Measurements from ENCODE around the gene ST8SIA5.

Gene ST8SIA5

DNA sequence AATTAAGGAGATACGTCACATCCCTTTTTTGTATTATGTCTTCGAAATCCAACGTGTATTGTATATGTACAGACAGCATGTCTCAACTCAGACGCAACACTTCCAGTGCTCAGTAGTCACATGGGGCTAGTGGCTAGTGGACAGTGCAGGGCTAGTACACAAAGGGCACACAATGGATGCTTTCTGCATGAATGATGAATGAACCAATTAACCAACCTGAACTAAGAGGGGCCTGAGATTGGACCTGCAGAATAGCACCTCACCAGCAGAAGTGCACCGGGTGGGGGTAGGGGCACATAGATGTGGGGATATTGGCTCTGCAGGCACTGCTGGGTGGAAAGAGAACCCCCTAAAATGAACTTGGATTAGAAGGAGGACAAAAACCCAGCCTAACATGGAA, 20.7 kb downstream of the ST8SIA5 start:
- H3K9me3 ChIP-seq (ENCODE audit: control insufficient read depth, low read length): no peaks in the 10 kb centered on the region
- H3K36me3 ChIP-seq (ENCODE audit: control insufficient read depth, insufficient read depth, low read length): no peaks in the 10 kb centered on the region
- no peak overlapping the region for H3K9ac ChIP-seq (ENCODE audit: low read length)
- no peaks in the 10 kb centered on the region for H3K4me1 ChIP-seq (ENCODE audit: control insufficient read depth, insufficient read depth, low read length)
- no peak overlapping the region for H3K4me3 ChIP-seq (ENCODE audit: low read length)
- no peaks in the 10 kb centered on the region for H3K27me3 ChIP-seq (ENCODE audit: control insufficient read depth, insufficient read depth, low read length)

DNA sequence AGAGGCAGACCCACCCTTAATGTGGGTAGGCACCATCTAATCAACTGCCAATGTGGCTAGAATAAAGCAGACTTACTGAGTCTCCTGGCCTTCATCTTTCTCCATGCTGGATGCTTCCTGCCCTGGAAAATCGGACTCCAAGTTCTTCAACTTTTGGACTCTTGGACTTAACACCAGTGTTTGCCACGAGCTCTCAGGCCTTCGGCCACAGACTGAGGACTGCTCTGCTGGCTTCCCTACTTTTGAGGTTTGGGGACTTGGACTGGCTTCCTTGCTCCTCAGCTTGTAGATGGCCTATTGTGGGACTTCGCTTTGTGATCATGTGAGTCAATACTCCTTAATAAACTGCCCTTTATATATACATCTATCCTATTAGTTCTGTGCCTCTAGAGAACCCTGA, 21.9 kb downstream of the ST8SIA5 start:
- Histone ChIP-seq H3K9ac (ENCODE audit: low read length) (no peak overlapping the region), H3K27me3 (ENCODE audit: control insufficient read depth, insufficient read depth, low read length) (no peaks in the 10 kb centered on the region), H3K4me3 (ENCODE audit: low read length) (no peak overlapping the region), H3K4me1 (ENCODE audit: control insufficient read depth, insufficient read depth, low read length) (no peaks in the 10 kb centered on the region), H3K36me3 (ENCODE audit: control insufficient read depth, insufficient read depth, low read length) (no peaks in the 10 kb centered on the region), H3K9me3 (ENCODE audit: control insufficient read depth, low read length) (no peaks in the 10 kb centered on the region)

DNA sequence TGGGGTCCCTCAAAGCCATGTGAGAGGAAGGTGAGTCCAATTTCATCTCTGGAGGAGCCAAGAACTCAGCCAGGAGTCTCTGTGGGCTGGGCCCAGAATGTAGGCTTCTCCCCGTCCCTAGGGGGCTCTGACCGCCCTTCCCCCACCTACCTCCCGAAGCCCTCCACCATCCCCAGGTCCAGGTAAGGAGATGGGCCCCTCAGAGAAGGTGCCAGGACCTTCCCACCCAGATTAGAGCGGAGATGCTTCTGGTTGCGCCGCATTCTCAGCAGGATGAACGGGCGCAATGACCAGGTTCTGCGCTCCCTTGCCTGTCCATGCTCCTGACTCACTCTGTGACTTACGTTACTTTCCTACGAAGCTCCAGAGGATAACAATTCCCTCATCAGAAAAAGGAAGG, 23.0 kb downstream of the ST8SIA5 start:
- Histone ChIP-seq H3K27me3 (ENCODE audit: control insufficient read depth, insufficient read depth, low read length) (no peaks in the 10 kb centered on the region), H3K9ac (ENCODE audit: low read length) (no peak overlapping the region), H3K4me1 (ENCODE audit: control insufficient read depth, insufficient read depth, low read length) (no peaks in the 10 kb centered on the region), H3K9me3 (ENCODE audit: control insufficient read depth, low read length) (no peaks in the 10 kb centered on the region), H3K4me3 (ENCODE audit: low read length) (no peak overlapping the region), H3K36me3 (ENCODE audit: control insufficient read depth, insufficient read depth, low read length) (no peaks in the 10 kb centered on the region)

DNA sequence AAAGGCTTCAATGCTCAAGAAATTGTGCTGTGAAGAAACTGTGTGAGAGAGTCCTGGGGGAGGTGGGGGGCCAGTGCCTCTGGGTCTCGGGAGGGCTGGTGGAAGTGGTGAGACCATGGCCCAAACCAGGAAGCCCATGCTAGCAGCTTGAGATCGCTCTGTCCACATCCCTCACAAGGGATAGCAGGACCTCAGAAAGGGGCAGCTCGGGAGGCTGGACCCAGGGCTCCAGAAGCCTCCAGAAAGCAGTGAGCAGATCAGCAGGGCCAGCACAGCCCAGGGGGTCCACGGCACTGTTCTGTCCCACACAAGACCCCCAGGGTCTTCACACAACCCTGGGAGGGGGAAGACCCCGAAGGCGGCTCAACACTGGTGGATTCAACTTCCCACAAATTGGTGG, 24.1 kb downstream of the ST8SIA5 start:
- H3K4me3 ChIP-seq (ENCODE audit: low read length): no peak overlapping the region
- H3K4me1 ChIP-seq (ENCODE audit: control insufficient read depth, insufficient read depth, low read length): no peaks in the 10 kb centered on the region
- no peaks in the 10 kb centered on the region for H3K36me3 ChIP-seq (ENCODE audit: control insufficient read depth, insufficient read depth, low read length)
- no peak overlapping the region for H3K9ac ChIP-seq (ENCODE audit: low read length)
- H3K9me3 ChIP-seq (ENCODE audit: control insufficient read depth, low read length): no peaks in the 10 kb centered on the region
- H3K27me3 ChIP-seq (ENCODE audit: control insufficient read depth, insufficient read depth, low read length): no peaks in the 10 kb centered on the region

DNA sequence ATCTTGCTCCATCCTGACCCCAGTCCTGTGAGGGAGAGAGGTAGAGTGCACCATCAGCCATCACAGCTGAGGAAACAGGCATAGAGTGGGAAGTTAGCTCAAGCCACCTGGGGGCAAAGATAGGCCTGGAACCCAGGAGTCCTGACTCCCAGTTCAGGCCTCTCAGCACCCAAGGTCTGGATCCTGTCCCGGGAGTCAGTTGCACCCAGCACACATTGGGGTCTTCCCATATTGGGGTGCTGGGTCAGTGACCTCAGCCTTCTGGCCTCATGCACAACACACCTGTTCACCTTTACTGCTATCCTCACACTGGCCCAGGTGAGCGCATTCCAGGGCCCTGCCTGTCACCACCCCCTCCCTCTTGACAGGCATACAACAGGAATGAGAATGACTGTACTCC, 24.7 kb downstream of the ST8SIA5 start:
- Histone ChIP-seq H3K9ac (ENCODE audit: low read length) (no peak overlapping the region), H3K4me3 (ENCODE audit: low read length) (no peak overlapping the region), H3K9me3 (ENCODE audit: control insufficient read depth, low read length) (no peaks in the 10 kb centered on the region), H3K36me3 (ENCODE audit: control insufficient read depth, insufficient read depth, low read length) (no peaks in the 10 kb centered on the region), H3K4me1 (ENCODE audit: control insufficient read depth, insufficient read depth, low read length) (no peaks in the 10 kb centered on the region), H3K27me3 (ENCODE audit: control insufficient read depth, insufficient read depth, low read length) (no peaks in the 10 kb centered on the region)

DNA sequence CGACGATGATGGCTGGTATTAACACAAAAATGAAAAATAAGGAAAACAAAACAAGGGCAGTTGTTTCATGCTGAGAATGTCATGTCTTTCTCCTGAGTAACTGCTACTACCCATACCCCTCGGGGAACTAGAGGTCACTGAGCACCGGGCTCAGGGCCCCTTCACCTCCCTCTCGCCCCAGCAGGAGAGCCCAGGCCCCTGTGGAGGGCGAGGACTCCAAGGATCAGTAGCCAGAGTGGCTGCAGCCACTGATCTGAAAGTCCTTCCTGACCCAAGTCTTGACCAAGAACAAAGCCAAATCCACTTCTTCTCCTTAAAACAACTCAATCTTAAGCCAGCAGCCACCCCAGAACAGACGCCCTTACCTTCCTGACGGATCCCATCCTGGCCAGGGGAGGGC, 25.5 kb downstream of the ST8SIA5 start:
- Histone ChIP-seq H3K9me3 (ENCODE audit: control insufficient read depth, low read length) (no peaks in the 10 kb centered on the region), H3K4me1 (ENCODE audit: control insufficient read depth, insufficient read depth, low read length) (no peaks in the 10 kb centered on the region), H3K27me3 (ENCODE audit: control insufficient read depth, insufficient read depth, low read length) (no peaks in the 10 kb centered on the region), H3K36me3 (ENCODE audit: control insufficient read depth, insufficient read depth, low read length) (no peaks in the 10 kb centered on the region), H3K4me3 (ENCODE audit: low read length) (no peak overlapping the region), H3K9ac (ENCODE audit: low read length) (no peak overlapping the region)

DNA sequence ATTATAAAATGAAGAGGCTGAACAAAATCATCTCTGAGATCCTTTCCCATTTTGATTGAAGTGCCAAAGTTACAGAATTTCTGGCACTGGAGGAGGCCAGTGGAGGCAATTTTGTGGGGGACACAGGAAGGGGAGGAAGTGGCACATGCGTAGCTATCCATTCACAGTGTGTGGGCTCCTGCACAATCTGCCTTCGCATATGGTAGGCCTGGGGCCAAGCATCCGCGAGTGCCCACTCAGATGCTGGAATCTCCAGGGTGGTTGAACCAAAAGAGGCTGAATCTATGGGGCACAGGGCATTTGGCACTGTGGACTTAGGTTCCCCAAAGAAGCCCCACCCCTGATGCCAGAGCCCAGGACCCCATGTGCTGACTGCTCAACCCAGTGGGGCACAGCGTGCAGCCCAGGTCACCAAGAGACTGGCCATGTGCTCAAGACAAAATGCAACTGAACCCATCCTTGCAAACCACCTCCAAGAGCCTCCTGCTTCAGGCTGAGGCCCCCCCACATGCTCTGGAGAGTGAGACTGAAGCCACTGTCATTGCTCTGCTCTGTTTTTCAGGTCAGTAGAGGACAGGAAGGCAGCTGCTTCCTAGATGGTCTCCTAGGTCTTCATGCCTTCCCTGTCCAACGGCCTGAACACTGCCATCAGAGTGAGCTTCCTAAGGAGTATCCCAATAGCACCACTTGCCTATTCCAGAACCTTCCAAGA, 28.5 kb downstream of the ST8SIA5 start:
- no peak overlapping the region for H3K4me3 ChIP-seq (ENCODE audit: low read length)
- no peaks in the 10 kb centered on the region for H3K27me3 ChIP-seq (ENCODE audit: control insufficient read depth, insufficient read depth, low read length)
- no peak overlapping the region for H3K9ac ChIP-seq (ENCODE audit: low read length)
- H3K36me3 ChIP-seq (ENCODE audit: control insufficient read depth, insufficient read depth, low read length): no peaks in the 10 kb centered on the region
- H3K4me1 ChIP-seq (ENCODE audit: control insufficient read depth, insufficient read depth, low read length): no peaks in the 10 kb centered on the region
- H3K9me3 ChIP-seq (ENCODE audit: control insufficient read depth, low read length): no peaks in the 10 kb centered on the region

DNA sequence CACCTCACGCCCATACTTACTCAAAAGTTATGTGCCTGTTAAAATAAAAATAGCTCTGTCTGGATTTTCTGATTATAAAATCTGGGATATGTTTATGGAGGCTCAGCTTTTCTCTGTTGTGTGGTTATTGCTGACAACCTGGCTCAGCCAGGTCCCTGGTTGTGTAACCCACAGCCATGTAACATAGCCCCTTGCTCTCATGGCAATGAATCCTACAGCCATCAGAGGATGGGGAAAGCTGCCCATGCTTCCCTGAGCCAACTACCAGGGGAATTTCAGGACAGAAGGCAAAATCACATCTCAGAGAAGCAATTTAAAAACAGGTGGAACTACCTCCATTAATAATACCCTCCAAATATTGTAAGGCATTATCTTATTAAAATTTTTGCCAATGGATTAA, 29.7 kb downstream of the ST8SIA5 start:
- H3K9ac ChIP-seq (ENCODE audit: low read length): no peak overlapping the region
- H3K27me3 ChIP-seq (ENCODE audit: control insufficient read depth, insufficient read depth, low read length): no peaks in the 10 kb centered on the region
- no peaks in the 10 kb centered on the region for H3K9me3 ChIP-seq (ENCODE audit: control insufficient read depth, low read length)
- no peak overlapping the region for H3K4me3 ChIP-seq (ENCODE audit: low read length)
- H3K36me3 ChIP-seq (ENCODE audit: control insufficient read depth, insufficient read depth, low read length): no peaks in the 10 kb centered on the region
- no peaks in the 10 kb centered on the region for H3K4me1 ChIP-seq (ENCODE audit: control insufficient read depth, insufficient read depth, low read length)

DNA sequence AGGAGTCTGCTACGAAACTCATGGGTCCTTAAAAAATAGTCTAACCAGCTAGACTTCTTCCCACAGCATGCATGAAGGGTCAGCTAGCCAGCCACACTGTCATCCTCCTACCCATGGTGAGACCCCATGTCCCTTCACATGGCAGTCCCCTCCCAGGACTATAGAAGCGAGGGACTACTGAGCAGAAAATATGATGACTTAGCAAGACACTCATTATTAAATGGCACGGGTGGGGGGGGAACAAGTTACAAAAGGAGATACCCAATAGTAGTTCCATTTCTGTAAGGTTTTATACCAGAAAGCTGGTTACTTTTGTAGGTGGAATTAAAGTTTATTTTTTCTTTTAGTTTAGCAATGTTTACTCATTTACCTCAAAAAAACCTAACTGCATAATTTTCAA, 31.5 kb downstream of the ST8SIA5 start:
- H3K9ac ChIP-seq (ENCODE audit: low read length): no peak overlapping the region
- H3K4me1 ChIP-seq (ENCODE audit: control insufficient read depth, insufficient read depth, low read length): no peaks in the 10 kb centered on the region
- H3K9me3 ChIP-seq (ENCODE audit: control insufficient read depth, low read length): no peaks in the 10 kb centered on the region
- no peaks in the 10 kb centered on the region for H3K36me3 ChIP-seq (ENCODE audit: control insufficient read depth, insufficient read depth, low read length)
- H3K4me3 ChIP-seq (ENCODE audit: low read length): no peak overlapping the region
- no peaks in the 10 kb centered on the region for H3K27me3 ChIP-seq (ENCODE audit: control insufficient read depth, insufficient read depth, low read length)

DNA sequence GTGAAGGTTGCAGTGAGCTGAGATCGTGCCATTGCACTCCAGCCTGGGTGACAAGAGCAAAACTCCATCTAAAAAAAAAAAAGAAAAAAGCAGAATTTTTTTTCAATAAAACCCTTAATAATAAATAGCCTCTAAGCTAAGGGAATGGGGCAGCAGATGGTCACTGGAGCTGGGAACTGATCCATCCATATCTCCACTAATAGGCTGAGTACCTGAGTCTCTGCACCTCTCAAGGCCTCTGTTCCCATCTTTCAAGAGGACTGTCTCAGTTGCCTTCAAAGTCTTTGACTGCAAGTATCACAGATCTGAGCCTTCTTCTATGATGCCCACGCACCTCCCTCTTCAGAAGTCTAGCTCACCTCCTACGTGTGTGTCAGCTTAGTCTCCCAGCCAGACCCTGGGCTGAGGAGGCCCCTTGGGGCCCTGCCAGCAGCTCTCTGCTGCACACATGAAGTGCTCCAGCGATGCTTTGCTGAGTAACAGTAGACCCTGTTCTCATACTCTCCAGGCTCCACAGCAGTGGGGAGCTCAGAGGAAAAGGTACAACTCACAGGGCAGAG, 32.9 kb downstream of the ST8SIA5 start:
- H3K4me1 ChIP-seq (ENCODE audit: control insufficient read depth, insufficient read depth, low read length): no peaks in the 10 kb centered on the region
- H3K4me3 ChIP-seq (ENCODE audit: low read length): no peak overlapping the region
- no peaks in the 10 kb centered on the region for H3K9me3 ChIP-seq (ENCODE audit: control insufficient read depth, low read length)
- H3K9ac ChIP-seq (ENCODE audit: low read length): no peak overlapping the region
- no peaks in the 10 kb centered on the region for H3K27me3 ChIP-seq (ENCODE audit: control insufficient read depth, insufficient read depth, low read length)
- H3K36me3 ChIP-seq (ENCODE audit: control insufficient read depth, insufficient read depth, low read length): no peaks in the 10 kb centered on the region

DNA sequence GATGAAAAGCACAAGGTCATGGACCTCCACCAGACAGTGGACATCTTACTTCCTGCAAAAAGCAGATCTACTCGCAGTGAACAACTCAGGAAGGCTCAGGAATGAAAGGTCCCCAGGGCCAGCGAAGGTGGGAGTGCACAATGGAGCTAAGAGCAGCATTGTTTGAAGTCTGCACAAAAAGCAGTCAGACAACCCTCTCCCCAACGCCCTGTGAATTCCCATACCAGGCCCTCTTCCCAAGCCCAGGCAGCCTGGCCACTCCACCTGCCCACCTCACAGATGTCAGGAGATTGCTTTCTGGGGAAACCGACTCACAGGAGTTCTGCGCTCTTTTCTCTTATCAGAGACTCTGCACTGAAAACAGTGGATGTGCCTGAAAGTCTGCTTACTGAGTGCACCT, 34.8 kb downstream of the ST8SIA5 start:
- no peaks in the 10 kb centered on the region for H3K27me3 ChIP-seq (ENCODE audit: control insufficient read depth, insufficient read depth, low read length)
- no peak overlapping the region for H3K4me3 ChIP-seq (ENCODE audit: low read length)
- H3K9me3 ChIP-seq (ENCODE audit: control insufficient read depth, low read length): no peaks in the 10 kb centered on the region
- H3K9ac ChIP-seq (ENCODE audit: low read length): no peak overlapping the region
- no peaks in the 10 kb centered on the region for H3K4me1 ChIP-seq (ENCODE audit: control insufficient read depth, insufficient read depth, low read length)
- H3K36me3 ChIP-seq (ENCODE audit: control insufficient read depth, insufficient read depth, low read length): no peaks in the 10 kb centered on the region

DNA sequence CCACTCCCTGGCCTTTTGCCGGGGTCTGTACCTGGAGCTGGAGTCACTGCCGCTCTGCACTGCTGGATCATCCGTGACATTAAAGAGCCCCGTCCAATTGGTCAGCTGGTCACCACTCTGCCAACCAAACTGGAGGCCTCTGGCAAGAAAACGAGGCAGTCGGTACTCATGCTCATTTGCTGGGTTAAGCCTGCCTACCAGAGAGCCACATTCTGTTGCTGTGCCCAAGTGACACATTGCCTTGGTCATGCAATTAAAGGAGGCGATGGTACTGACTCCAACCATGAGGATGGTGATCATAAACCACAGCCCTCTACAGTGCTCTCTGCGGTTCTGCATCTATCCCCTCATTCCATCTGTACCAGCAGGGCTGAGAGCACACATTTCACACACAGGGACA, 35.5 kb downstream of the ST8SIA5 start:
- no peak overlapping the region for H3K9ac ChIP-seq (ENCODE audit: low read length)
- H3K4me3 ChIP-seq (ENCODE audit: low read length): no peak overlapping the region
- no peaks in the 10 kb centered on the region for H3K27me3 ChIP-seq (ENCODE audit: control insufficient read depth, insufficient read depth, low read length)
- no peaks in the 10 kb centered on the region for H3K9me3 ChIP-seq (ENCODE audit: control insufficient read depth, low read length)
- no peaks in the 10 kb centered on the region for H3K4me1 ChIP-seq (ENCODE audit: control insufficient read depth, insufficient read depth, low read length)
- H3K36me3 ChIP-seq (ENCODE audit: control insufficient read depth, insufficient read depth, low read length): no peaks in the 10 kb centered on the region

DNA sequence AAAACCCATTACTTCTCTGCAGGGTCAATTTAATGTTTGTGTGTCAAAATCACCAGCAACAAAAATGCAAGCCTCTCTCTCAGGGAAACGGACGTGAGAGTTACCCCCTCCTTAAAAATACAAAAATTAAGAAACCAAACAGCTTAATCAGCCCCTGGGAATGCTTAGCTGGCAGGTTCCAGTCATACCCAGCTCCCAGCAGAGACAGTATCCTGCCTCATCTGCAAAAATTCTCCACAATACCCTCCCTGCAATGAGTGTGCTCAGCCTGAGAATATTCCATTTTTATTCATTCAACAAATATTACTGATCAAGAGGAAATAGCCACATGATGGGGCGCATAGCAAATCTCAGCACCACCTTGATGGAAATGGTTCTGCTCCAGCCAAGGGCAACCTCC, 36.3 kb downstream of the ST8SIA5 start:
- H3K4me3 ChIP-seq (ENCODE audit: low read length): no peak overlapping the region
- H3K36me3 ChIP-seq (ENCODE audit: control insufficient read depth, insufficient read depth, low read length): no peaks in the 10 kb centered on the region
- H3K27me3 ChIP-seq (ENCODE audit: control insufficient read depth, insufficient read depth, low read length): no peaks in the 10 kb centered on the region
- H3K9me3 ChIP-seq (ENCODE audit: control insufficient read depth, low read length): no peaks in the 10 kb centered on the region
- H3K4me1 ChIP-seq (ENCODE audit: control insufficient read depth, insufficient read depth, low read length): no peaks in the 10 kb centered on the region
- H3K9ac ChIP-seq (ENCODE audit: low read length): no peak overlapping the region

All from mucosa of stomach (tissue), 1 donor.